HG03520 (cell line): ENCODE data around the gene CA10.

ENCODE experiments used
- ATAC-seq: cut with Tn5 transposase; IDR thresholded peaks from one replicate; pipeline ENCODE4 v1.9.1; 2021; ENCODE audit warnings: mild to moderate bottlenecking, moderate library complexity; ENCODE audit not compliant: unreplicated experiment

The CA10 gene

GRCh38 chr17:51778842-51779241 lies 379.7 kb downstream of the CA10 start:
- no peak for ATAC-seq

GRCh38 chr17:51770027-51770759 lies 388.3 kb downstream of the CA10 start:
- ATAC-seq: no peak

DNA sequence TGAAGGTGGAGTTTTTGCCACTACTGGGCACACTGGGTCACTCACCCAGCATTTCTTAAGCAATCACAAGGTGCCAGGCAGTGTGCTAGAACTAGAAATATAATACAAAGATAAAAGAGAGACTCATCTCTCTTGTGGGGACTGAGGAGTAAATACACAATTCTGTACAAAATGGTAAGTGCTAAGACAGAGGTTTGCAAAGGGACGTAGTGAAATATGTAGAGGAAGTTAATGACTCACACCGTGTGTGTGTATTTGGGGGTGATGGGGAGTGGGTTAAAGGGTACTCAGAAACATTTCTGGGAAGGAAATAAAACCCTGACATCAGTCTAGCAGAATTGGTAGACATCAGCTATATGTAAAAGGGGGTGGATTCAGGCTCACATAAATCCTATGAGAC lies 389.3 kb downstream of the CA10 start:
- ATAC-seq: no peak

DNA sequence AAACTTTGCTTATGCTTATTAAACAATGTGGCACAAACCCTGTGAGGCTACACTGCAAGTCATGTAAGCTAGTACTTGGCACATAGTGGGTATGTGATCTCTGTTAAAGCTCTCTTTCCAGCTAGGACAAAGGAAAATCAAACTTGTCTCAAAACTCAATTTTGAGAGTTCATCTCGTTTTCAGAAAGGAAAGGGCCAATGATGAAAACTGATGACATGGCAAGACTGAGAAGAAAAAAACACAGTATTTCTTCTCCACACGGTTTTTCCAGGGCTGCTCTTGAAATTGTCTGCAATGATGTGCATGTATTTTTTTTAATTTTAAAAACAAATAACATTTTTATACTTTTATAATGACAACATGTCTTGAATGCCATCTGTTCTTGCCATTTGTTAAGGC lies 389.8 kb downstream of the CA10 start:
- no peak for ATAC-seq

GRCh38 chr17:51767287-51767686 lies 391.2 kb downstream of the CA10 start:
- no peak for ATAC-seq

DNA sequence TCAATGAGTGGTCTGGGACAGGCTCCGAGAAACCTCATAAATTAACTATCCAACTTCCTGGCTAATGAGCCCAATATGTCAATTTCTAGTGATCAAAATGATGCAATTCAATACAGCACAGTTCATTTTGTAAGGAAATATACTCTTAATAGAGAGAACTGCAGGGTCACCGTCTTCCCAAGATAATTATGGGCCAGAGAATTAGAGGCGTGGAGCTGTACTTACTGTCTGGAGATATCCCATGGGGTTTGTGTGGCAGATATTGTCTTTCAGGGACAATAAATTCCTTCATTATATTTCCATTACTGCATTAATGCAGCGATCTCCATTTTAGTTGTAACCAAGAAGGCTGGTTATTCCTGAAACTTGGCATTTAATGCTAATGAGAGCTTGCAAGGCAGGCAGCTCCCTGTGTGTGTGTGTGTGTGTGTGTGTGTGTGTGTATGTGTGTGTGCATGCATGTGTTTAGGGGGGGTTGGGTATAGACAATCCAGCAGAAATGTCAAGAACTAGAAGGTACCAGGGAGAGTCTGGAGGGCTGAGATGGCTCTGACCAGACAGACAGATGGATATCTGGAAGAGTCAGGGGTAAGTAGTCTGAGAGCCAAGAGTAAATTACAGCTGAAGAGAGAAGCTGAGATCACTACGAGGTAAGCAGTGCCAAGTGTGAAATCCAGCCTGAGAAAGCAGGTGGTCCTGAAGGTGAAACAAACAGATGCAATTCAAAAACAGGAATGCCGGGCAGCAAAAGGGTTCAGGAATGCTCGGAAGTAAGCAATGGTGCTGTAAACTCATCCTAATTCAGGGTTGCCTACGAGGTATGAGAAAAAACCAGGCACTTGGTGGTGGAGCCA lies 393.0 kb downstream of the CA10 start:
- no peak for ATAC-seq

- ATAC-seq: peak; percentile 95
Measured at GRCh38 chr17:51764387-51764971, 394.0 kb downstream of the CA10 start.

- ATAC-seq: no peak
Measured at GRCh38 chr17:51763058-51763457, 395.5 kb downstream of the CA10 start.

GRCh38 chr17:51761105-51761504 lies 397.4 kb downstream of the CA10 start:
- no peak for ATAC-seq

GRCh38 chr17:51759260-51759659 lies 399.3 kb downstream of the CA10 start:
- no peak for ATAC-seq

GRCh38 chr17:51751072-51751471 lies 407.4 kb downstream of the CA10 start:
- no peak for ATAC-seq

GRCh38 chr17:51748749-51749604 lies 409.5 kb downstream of the CA10 start:
- ATAC-seq: no peak

- no peak for ATAC-seq
Measured at GRCh38 chr17:51746421-51746820, 412.1 kb downstream of the CA10 start.

GRCh38 chr17:51745993-51746392 lies 412.5 kb downstream of the CA10 start:
- ATAC-seq: no peak

GRCh38 chr17:51743477-51743876 lies 415.0 kb downstream of the CA10 start:
- ATAC-seq: no peak

GRCh38 chr17:51742571-51742970 lies 415.9 kb downstream of the CA10 start:
- ATAC-seq: no peak

DNA sequence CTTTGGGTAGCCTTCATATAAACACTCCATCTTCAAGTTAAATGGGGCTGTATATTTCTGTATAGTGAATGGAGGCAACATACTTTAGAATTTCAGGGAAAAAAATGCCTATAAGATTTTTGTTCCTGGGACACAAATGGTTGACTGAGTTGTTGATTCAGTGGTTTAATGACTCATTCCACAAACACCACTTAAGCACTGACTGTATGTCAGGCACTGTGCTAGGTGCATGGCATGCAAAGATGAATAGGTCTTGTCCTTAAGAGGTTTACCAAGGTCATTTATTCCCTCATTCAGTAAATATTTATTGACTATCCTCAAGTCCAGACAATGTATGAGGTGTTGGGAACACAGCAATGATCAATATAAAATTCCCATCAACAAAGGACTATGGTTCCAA lies 417.1 kb downstream of the CA10 start:
- ATAC-seq: no peak

DNA sequence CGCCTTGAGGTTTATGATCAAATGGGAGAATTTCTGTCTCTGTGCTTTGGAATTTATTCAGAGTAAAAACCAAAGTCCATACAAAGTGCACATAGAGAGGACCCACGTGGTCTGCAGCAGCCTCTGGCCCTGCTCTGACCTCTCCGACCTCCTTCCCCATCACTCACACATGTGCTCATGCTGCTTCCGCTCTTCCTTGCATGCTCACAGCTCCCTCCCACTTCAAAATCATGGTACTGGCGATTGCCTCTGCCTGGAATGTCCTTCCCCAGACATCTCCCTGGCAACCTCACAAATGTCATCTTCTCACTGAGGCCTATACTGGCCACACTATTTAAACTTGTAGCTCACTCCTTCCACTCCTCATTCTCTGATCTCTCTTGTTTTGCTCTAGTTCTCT lies 418.0 kb downstream of the CA10 start:
- ATAC-seq: no peak

DNA sequence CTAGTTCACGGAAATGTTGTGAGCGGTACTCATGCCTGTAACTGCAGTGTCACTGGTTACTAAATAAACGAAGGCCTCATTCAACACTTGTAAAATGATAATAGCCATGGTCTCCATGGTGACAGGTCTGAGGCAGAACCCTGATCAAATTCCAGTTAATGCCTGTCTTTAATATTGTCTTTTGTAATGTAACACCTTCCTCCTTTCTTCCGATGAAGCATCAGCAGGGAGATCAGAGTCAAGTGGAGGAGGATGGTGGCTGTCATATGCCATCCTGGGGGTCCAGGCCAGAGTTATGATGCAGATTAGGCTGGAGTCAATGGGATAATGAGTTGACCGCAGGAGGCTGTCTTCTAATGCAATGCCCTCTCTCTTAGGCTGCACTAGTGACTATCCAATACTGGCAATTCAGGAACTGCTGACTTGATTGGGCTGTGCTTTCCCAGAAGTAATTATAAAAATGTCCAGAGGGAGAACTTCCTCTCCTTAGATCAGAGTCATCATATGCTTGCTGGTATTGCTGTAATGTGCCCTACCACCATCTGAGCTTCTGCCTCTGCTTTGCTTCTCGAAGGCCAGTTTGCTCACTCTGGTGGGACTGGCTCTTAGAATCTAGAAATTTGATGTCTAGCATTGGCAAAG lies 419.1 kb downstream of the CA10 start:
- no peak for ATAC-seq

DNA sequence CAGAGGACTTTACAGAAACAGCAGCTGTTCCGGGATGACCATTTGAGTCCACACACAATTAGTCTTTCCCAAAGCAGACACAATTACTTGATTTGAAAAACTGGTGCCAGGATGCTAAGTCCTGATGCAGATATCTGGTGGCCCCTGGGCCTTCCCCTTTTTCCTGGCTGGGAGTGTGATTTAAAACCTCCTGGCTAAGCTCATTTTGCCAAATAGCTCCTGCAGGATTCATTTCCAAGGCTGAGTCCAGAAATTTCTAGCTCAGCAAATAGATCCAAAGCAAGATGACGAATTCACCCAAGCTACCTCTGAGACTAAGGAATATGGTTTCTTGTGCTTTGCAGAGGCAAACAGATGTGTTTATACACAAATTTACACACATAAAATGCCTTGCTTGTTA lies 422.2 kb downstream of the CA10 start:
- ATAC-seq: no peak
